ENCODE measurements around the gene GALNT8.

The GALNT8 gene

DNA sequence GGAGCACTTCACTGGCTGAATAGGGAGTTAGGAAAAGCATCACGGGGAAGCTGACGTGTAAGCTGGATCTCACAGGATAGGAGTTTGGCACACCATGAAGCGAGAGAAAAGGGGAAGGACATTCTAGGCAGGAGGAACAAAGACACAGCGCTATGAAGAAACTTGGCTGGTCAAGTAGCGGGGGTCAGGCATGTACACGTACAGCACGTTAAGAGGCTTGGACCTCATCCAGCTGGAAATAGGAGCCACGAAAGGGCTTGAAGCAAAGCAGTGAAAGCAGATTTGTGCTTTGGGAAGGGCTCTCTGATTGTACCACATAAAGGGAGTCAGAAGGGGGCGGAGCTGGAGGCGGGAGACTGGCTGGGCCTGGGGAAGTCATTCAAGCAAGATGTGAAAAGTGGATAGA lies 19.6 kb upstream of the GALNT8 start:
- TF ChIP-seq FOXP2 (optimal IDR thresholded peaks at IDR 0.05; ENCODE audit: borderline replicate concordance, extremely low read depth, extremely low read length, insufficient read depth), result no peak
- TF ChIP-seq SIN3A (IDR thresholded peaks at IDR 0.05; ENCODE audit: borderline replicate concordance, insufficient read depth, low read length), result no peak
- TF ChIP-seq TAF1 (IDR thresholded peaks at IDR 0.05; ENCODE audit: borderline replicate concordance, insufficient read depth, low read length), result no peak
- TF ChIP-seq REST (IDR thresholded peaks at IDR 0.05; ENCODE audit: insufficient read depth in 1 of 2, low read depth in 2 of 2, low read length in 2 of 2), result no peak
- TF ChIP-seq POLR2AphosphoS5 (IDR thresholded peaks at IDR 0.05; ENCODE audit: low read depth, low read length), result no peak

- TF ChIP-seq FOXP2 (optimal IDR thresholded peaks at IDR 0.05; ENCODE audit: borderline replicate concordance, extremely low read depth, extremely low read length, insufficient read depth) (no peak), SIN3A (IDR thresholded peaks at IDR 0.05; ENCODE audit: borderline replicate concordance, insufficient read depth, low read length) (no peak), REST (IDR thresholded peaks at IDR 0.05; ENCODE audit: insufficient read depth in 1 of 2, low read depth in 2 of 2, low read length in 2 of 2) (no peak), TAF1 (IDR thresholded peaks at IDR 0.05; ENCODE audit: borderline replicate concordance, insufficient read depth, low read length) (no peak), POLR2AphosphoS5 (IDR thresholded peaks at IDR 0.05; ENCODE audit: low read depth, low read length) (no peak)
Observed at GRCh38 chr12:4701395-4702190, 18.6 kb upstream of the GALNT8 start.

DNA sequence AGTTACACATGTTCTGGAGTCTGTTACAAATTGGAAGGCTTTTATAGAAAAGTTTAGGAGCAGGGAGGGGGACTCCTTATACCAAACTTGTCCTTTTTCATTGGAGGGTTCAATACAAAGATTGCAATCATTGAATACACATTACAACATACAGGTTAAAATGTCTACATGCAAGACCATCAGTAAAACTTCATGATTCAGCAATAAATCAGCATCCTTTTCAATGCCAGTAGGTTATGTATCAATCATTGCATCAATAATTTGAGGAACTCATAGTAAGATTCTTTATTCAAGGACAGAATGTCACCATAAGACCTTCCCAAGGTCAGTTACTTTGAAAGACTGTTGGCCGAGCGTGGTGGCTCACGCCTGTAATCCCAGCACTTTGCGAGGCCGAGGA lies 16.5 kb upstream of the GALNT8 start:
- no peak for TF ChIP-seq REST (IDR thresholded peaks at IDR 0.05; ENCODE audit: insufficient read depth in 1 of 2, low read depth in 2 of 2, low read length in 2 of 2)
- no peak for TF ChIP-seq TAF1 (IDR thresholded peaks at IDR 0.05; ENCODE audit: borderline replicate concordance, insufficient read depth, low read length)

- TF ChIP-seq REST (IDR thresholded peaks at IDR 0.05; ENCODE audit: insufficient read depth in 1 of 2, low read depth in 2 of 2, low read length in 2 of 2) (no peak), TAF1 (IDR thresholded peaks at IDR 0.05; ENCODE audit: borderline replicate concordance, insufficient read depth, low read length) (no peak), FOXP2 (optimal IDR thresholded peaks at IDR 0.05; ENCODE audit: borderline replicate concordance, extremely low read depth, extremely low read length, insufficient read depth) (no peak), SIN3A (IDR thresholded peaks at IDR 0.05; ENCODE audit: borderline replicate concordance, insufficient read depth, low read length) (no peak), POLR2AphosphoS5 (IDR thresholded peaks at IDR 0.05; ENCODE audit: low read depth, low read length) (no peak)
Observed at GRCh38 chr12:4705824-4706223, 14.4 kb upstream of the GALNT8 start.

- TF ChIP-seq REST (IDR thresholded peaks at IDR 0.05; ENCODE audit: insufficient read depth in 1 of 2, low read depth in 2 of 2, low read length in 2 of 2), result no peak
- no peak for TF ChIP-seq TAF1 (IDR thresholded peaks at IDR 0.05; ENCODE audit: borderline replicate concordance, insufficient read depth, low read length)
Observed at GRCh38 chr12:4707306-4707705, 12.9 kb upstream of the GALNT8 start.

Measured in PFSK-1 (cell line).